Muscle layer of colon (tissue), 2 donors: ENCODE measurements around the gene GREB1.

Experiments
- H3K27ac ChIP-seq: one replicate; pipeline ENCODE4 v1.7.0; 2013; ENCODE audit warnings: low read depth, mild to moderate bottlenecking, low read length, moderate library complexity
- H3K27me3 ChIP-seq, 2 donors: one replicate each; pipeline ENCODE4 v1.7.0; 2013; ENCODE audit warnings: low read length in 2 of 2, mild to moderate bottlenecking in 2 of 2; ENCODE audit not compliant: insufficient read depth in 2 of 2, control insufficient read depth in 1 of 2
- H3K36me3 ChIP-seq: one replicate; pipeline ENCODE4 v1.7.0; 2013; ENCODE audit warnings: mild to moderate bottlenecking, low read length; ENCODE audit not compliant: insufficient read depth
- H3K4me1 ChIP-seq: one replicate; pipeline ENCODE4 v1.7.0; 2013; ENCODE audit warnings: mild to moderate bottlenecking, low read length; ENCODE audit not compliant: insufficient read depth
- H3K4me3 ChIP-seq, 2 donors: one replicate each; pipeline ENCODE4 v1.7.0; 2013; ENCODE audit warnings: low read length in 2 of 2, low read depth in 1 of 2, mild to moderate bottlenecking in 1 of 2, moderate library complexity in 1 of 2
- H3K9ac ChIP-seq: one replicate; pipeline ENCODE4 v1.7.0; 2013; ENCODE audit warnings: low read length
- H3K9me3 ChIP-seq: one replicate; pipeline ENCODE4 v1.7.0; 2013; ENCODE audit warnings: mild to moderate bottlenecking, low read length
- donor health status: abdominal sarcoma.
- donor health status: Adenocarcinoma of cecum.

GREB1 gene

DNA sequence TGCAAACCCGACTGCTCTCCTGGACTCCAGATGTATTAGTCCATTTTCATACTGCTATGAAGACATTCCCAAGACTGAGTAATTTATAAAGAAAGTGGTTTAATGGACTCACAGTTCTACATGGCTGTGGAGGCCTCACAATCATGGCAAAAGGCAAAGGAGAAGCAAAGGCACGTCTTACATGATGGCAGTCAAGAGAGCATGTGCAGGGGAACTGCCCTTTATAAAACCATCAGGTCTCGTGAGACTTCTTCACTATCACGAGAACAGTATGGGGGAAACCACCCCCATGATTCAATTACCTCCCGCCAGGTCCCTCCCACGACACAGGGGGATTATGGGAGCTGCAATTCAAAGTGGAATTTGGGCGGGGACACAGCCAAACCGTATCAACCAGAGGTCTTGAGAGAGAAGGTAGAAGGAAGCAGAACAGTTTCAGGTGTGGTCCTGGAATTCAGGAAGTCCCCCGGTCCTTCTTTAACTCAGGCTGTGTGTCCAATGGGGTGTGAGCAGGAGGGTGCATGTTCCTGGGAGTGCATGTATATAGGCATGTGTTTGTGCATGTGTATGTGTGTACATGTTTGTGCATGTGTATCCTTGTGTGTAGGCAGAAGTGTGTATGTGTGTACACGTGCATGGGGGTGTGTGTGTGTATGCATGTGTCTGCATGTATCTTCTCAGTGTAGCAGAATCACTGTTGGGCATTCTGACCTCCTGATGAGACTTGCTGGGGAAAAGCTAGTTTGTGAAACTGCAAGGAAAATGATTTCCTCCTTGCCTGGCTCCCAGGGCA lies 46.2 kb downstream of the GREB1 start:
- no peaks in the 10 kb centered on the region for H3K27me3 ChIP-seq
- H3K4me1 ChIP-seq: peaks cover 5% of the 10 kb centered on the region
- no peak overlapping the region for H3K9ac ChIP-seq
- H3K36me3 ChIP-seq: no peaks in the 10 kb centered on the region
- no peak overlapping the region for H3K27ac ChIP-seq
- H3K4me3 ChIP-seq: no peak overlapping the region
- no peaks in the 10 kb centered on the region for H3K9me3 ChIP-seq

DNA sequence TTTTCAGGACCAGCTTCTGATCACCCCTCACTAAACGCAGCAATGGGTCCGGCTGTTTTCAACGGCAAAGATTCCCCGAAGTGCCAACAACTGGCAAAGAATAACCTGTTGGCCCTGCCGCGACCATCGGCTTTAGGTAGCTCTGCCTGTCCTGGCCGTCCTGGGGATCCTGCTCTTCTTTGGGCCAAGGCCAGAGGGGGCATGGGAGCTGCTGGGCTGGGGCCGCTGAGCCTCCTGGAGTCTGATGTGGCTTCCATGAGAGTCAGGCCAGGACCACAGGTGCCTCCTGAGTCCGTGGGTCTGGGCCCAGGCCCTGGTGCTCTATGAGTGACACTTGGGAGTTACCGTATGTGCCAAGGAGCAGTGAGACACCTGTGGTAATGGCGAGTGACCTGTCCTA lies 46.9 kb downstream of the GREB1 start:
- Histone ChIP-seq H3K27me3 (no peaks in the 10 kb centered on the region), H3K9ac (no peak overlapping the region), H3K9me3 (no peaks in the 10 kb centered on the region), H3K27ac (no peak overlapping the region), H3K36me3 (no peaks in the 10 kb centered on the region), H3K4me1 (peaks cover 3% of the 10 kb centered on the region), H3K4me3 (no peak overlapping the region)

DNA sequence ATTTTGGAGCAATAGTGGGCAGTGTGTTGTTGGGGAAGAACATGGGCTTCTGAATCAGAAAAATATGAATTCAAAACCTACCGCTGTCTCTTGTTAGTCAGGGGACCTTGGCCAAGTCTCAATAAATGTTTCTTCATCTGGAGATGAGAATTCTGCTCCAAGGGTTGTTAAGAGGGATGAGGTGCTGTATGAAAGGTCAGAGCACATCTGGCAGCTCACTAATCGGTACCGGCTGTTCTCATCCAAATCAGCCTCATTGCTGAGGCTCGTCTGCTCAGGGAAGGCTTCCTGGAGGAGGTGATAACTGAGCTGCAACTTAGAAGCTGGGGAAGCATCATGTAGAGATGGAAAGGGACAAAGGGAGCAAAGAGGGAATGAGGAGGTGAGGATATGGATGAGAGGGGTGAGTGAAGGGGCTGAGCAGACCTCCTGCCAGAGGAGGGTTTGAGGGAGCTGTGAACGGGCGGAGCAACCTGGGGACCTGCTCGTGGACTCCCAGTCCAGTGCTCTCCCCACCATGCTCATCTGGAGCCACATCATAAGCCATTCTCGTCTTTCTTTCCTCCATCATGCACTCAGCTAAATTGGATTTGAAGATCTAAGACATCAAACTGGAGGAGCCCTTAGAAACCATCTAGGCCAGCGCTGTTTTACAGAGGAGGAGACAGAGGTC lies 47.4 kb downstream of the GREB1 start:
- no peak overlapping the region for H3K27ac ChIP-seq
- no peaks in the 10 kb centered on the region for H3K9me3 ChIP-seq
- H3K4me1 ChIP-seq: peaks cover 3% of the 10 kb centered on the region
- H3K27me3 ChIP-seq: no peaks in the 10 kb centered on the region
- H3K9ac ChIP-seq: no peak overlapping the region
- H3K36me3 ChIP-seq: no peaks in the 10 kb centered on the region
- H3K4me3 ChIP-seq: no peak overlapping the region

DNA sequence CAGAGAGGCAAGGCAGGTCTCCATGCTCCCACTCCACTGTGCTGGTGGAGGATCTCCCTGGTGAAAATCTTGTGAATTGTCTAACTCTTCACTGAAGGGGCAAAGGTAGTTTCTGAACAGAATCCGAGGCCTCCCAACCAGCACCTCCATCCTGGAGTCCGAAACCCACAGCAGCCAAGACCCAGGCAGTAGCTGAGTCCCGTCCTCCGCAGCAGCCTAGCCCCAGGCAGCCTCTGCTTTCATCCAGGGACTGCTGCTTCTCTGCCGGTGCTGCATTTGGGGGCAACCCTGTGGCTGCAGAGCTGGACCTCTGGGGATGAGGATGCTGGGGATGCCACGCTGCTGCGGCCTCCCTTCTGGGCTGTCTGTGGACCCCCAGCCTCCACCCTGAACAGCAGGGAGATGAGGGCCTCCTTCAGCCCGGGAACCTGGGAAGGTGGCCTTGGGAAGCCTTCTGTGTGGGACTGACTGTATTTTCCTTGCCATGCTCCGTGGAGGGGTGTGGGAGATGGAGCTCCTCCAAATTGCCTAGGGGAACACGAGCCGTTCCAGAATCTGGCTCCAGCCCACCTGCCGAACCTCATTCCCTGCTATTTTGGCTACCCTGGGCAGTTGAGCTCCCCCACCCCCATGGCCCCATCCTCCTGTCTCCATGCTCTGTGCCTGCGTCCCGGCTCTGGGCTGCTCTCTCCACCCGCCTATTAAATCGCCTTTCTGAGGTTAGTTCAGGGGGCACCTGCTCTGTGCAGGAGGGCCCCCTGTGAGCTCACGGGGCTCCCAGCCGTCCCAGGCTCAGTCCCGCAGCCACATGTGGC lies 48.2 kb downstream of the GREB1 start:
- Histone ChIP-seq H3K9me3 (no peaks in the 10 kb centered on the region), H3K4me1 (peaks cover 3% of the 10 kb centered on the region), H3K27ac (no peak overlapping the region), H3K4me3 (no peak overlapping the region), H3K9ac (no peak overlapping the region), H3K36me3 (no peaks in the 10 kb centered on the region), H3K27me3 (no peaks in the 10 kb centered on the region)

DNA sequence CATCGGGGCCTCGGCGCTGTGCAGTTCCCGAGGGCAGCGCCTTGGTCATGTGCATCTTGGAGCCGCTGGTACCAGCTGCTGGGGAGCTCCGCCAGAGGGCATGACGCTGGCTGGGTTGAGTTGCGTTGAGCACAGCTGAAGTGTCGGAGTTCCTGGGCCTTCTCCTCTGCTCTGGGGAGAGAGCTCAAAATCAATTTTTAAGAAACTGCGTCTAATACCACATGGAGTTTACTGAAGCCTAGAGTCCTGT lies 48.7 kb downstream of the GREB1 start:
- Histone ChIP-seq H3K9me3 (no peaks in the 10 kb centered on the region), H3K4me3 (no peak overlapping the region), H3K27me3 (no peaks in the 10 kb centered on the region), H3K9ac (no peak overlapping the region), H3K27ac (no peak overlapping the region), H3K36me3 (no peaks in the 10 kb centered on the region), H3K4me1 (peaks cover 3% of the 10 kb centered on the region)

DNA sequence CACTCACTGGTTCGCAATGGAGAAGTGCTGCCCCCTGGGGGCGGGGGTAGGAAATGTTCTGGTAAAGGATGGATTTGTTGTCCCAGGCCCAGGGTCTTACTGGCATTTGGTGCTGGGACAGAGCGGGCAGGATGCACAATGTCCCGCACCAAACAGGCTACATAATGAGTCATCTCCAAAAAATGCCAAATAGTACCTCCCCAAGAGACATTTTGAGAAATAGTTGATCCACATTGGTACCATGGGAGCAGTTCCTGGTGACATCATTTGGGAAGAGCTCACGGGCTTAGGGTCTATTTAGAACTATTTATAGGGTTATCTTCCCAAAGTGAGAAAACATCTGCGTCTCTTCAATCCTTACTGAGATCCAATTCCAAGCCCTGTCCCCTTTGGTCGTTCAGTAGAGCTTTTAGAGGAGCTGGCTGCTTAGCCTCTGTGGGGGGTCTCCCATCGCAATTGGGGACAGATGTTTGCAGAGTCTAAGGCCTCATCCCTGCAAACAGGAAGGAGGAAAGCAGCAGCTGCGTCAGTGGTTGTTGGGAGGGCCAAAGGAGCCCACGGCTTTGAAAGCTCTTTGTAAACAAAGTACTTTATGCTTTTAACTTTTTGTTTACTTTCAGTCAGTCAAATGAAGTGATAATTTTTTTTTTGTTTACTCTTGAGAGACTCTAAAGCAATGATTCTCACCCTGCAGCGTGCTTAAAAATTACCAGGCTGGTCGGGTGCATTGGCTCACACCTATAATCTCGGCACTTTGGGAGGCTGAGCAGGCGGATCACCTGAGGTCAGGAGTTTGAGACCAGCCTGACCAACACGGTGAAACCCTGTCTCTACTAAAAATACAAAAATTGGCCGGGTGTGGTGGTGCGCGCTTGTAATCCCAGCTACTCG lies 49.3 kb downstream of the GREB1 start:
- Histone ChIP-seq H3K9ac (no peak overlapping the region), H3K9me3 (no peaks in the 10 kb centered on the region), H3K27ac (no peak overlapping the region), H3K27me3 (no peaks in the 10 kb centered on the region), H3K36me3 (no peaks in the 10 kb centered on the region), H3K4me3 (no peak overlapping the region), H3K4me1 (peaks cover 3% of the 10 kb centered on the region)

GRCh38 chr2:11583840-11584524 lies 50.1 kb downstream of the GREB1 start:
- Histone ChIP-seq H3K4me1 (peaks cover 3% of the 10 kb centered on the region), H3K27ac (peak overlapping the region; percentile 32), H3K4me3 (no peak overlapping the region), H3K9me3 (no peaks in the 10 kb centered on the region), H3K27me3 (no peaks in the 10 kb centered on the region), H3K9ac (no peak overlapping the region), H3K36me3 (no peaks in the 10 kb centered on the region)

DNA sequence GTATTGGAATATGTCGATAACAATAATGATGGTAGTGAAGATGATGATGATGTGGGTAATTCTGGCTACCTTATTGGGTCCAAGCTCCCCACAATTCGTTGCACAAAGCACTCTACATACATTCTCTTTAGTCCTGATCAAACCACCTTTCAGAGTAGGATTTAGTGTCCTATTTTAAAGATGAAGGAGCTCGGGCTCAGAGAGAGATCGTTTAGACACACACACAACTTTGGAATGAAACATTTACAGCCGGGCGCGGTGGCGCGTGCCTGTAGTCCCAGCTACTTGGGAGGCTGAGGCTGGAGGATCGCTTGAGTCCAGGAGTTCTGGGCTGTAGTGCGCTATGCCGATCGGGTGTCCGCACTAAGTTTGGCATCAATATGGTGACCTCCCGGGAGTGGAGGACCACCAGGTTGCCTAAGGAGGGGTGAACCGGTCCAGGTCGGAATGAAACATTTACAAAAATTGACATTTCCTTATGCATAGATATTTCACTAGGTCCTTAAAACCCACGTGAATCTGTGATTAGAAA lies 50.7 kb downstream of the GREB1 start:
- H3K27ac ChIP-seq: no peak overlapping the region
- no peaks in the 10 kb centered on the region for H3K27me3 ChIP-seq
- no peaks in the 10 kb centered on the region for H3K36me3 ChIP-seq
- H3K4me1 ChIP-seq: peaks cover 3% of the 10 kb centered on the region
- H3K9me3 ChIP-seq: no peaks in the 10 kb centered on the region
- no peak overlapping the region for H3K9ac ChIP-seq
- H3K4me3 ChIP-seq: no peak overlapping the region

DNA sequence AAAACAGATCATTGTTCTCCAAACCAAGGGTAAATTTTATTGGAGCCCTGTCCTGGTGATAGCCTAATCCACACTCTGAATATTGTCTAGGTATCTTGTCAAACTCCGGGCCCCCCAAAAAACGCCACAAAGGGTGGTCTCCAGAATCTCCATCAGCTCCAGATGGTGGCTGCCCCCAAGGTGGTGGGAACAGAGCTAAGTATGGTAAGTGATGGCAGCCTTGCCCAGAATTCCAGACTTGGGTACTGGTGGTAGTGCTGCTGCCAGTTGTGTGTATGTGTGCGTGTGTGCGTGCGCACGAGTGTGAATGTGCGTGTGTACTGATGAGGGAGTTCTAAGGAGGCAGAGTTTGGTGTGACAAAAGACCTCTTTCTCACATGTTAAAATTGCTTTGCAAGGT lies 51.2 kb downstream of the GREB1 start:
- no peak overlapping the region for H3K4me3 ChIP-seq

GRCh38 chr2:11588228-11589110 lies 54.6 kb downstream of the GREB1 start:
- Histone ChIP-seq H3K27ac (no peak overlapping the region), H3K9ac (no peak overlapping the region), H3K27me3 (no peaks in the 10 kb centered on the region), H3K4me3 (no peak overlapping the region), H3K36me3 (no peaks in the 10 kb centered on the region), H3K4me1 (peaks cover 3% of the 10 kb centered on the region), H3K9me3 (no peaks in the 10 kb centered on the region)

More for the DNA sequence above, 51.2 kb downstream of the GREB1 start:
- no peaks in the 10 kb centered on the region for H3K27me3 ChIP-seq
- H3K27ac ChIP-seq: no peak overlapping the region
- no peak overlapping the region for H3K9ac ChIP-seq
- H3K36me3 ChIP-seq: no peaks in the 10 kb centered on the region
- H3K9me3 ChIP-seq: no peaks in the 10 kb centered on the region
- H3K4me1 ChIP-seq: peaks cover 3% of the 10 kb centered on the region
